Central memory CD8-positive, alpha-beta T cell (primary cell): Measurements from ENCODE around the gene ARMH2.
"Not testable (repeated sequence)": the region's sequence is repeated elsewhere in the genome, so short reads cannot be mapped to it uniquely, and the experiment has no call there.

ENCODE experiments used
- ATAC-seq: fragments of 150-1000 bp; cut with Tn5 transposase; replicated peaks from 2 replicates; pipeline ENCODE4 v1.10.0; 2022; ENCODE audit warnings: mild to moderate bottlenecking, moderate FRiP score, moderate number of reproducible peaks; ENCODE audit not compliant: poor library complexity, severe bottlenecking; ENCODE audit errors: extremely low read depth
- DNase-seq, 2 donors: peaks; one replicate each; pipeline ENCODE4 v3.0.0; 2021; ENCODE audit warnings: low spot score in 2 of 2
- H3K27ac Mint-ChIP-seq: one replicate; pipeline ENCODE4 v1.8.0; 2022; ENCODE audit warnings: low read depth, mild to moderate bottlenecking, moderate library complexity, mixed read lengths
- H3K27me3 Mint-ChIP-seq: one replicate; pipeline ENCODE4 v1.8.0; 2022; ENCODE audit warnings: mixed read lengths
- H3K36me3 Mint-ChIP-seq: one replicate; pipeline ENCODE4 v1.8.0; 2022; ENCODE audit warnings: mild to moderate bottlenecking, moderate library complexity, mixed read lengths; ENCODE audit not compliant: insufficient read depth
- H3K4me1 Mint-ChIP-seq: one replicate; pipeline ENCODE4 v1.8.0; 2022; ENCODE audit warnings: mixed read lengths
- H3K4me3 Mint-ChIP-seq: one replicate; pipeline ENCODE4 v1.8.0; 2022; ENCODE audit warnings: mild to moderate bottlenecking, moderate library complexity, mixed read lengths
- H3K9me3 Mint-ChIP-seq: one replicate; pipeline ENCODE4 v1.8.0; 2022; ENCODE audit warnings: mixed read lengths

Gene ARMH2

GRCh38 chr6:24774696-24775519, 23.8 kb downstream of the ARMH2 start, which contains the start of gene GMNN:
GMNN (plus strand) TSS chr6:24774937; CDS start chr6:24777247, 2,310 bp downstream.
- Mint-ChIP-seq H3K9me3 (no peaks in the 10 kb centered on the region), H3K36me3 (peaks cover 9% of the 10 kb centered on the region), H3K4me1 (peaks cover 22% of the 10 kb centered on the region), H3K4me3 (peak within 1 kb of the TSS; percentile 99), H3K27ac (peak within 1 kb of the TSS; percentile 88), H3K27me3 (no peaks in the 10 kb centered on the region)
- ATAC-seq = peak; percentile 90
- peak; percentile 90 to 98 for DNase-seq

- H3K4me1 Mint-ChIP-seq = no peaks in the 10 kb centered on the region
- H3K4me3 Mint-ChIP-seq = no peak overlapping the region
- peaks cover 1% of the 10 kb centered on the region for H3K36me3 Mint-ChIP-seq
- no peak overlapping the region for H3K27ac Mint-ChIP-seq
- no peak for DNase-seq
- H3K27me3 Mint-ChIP-seq = no peaks in the 10 kb centered on the region
- no peaks in the 10 kb centered on the region for H3K9me3 Mint-ChIP-seq
- no peak for ATAC-seq
Observed at GRCh38 chr6:24768361-24768760, 30.4 kb downstream of the ARMH2 start.

GRCh38 chr6:24766680-24767462, 31.8 kb downstream of the ARMH2 start:
- ATAC-seq (no peak), DNase-seq (no peak)
- H3K4me1 Mint-ChIP-seq = no peaks in the 10 kb centered on the region
- H3K27ac Mint-ChIP-seq = no peak overlapping the region
- H3K9me3 Mint-ChIP-seq = no peaks in the 10 kb centered on the region
- H3K4me3 Mint-ChIP-seq = no peak overlapping the region
- H3K36me3 Mint-ChIP-seq = no peaks in the 10 kb centered on the region
- no peaks in the 10 kb centered on the region for H3K27me3 Mint-ChIP-seq

- H3K4me3 Mint-ChIP-seq, H3K4me1 Mint-ChIP-seq, H3K9me3 Mint-ChIP-seq, ATAC-seq, H3K27ac Mint-ChIP-seq, DNase-seq, H3K27me3 Mint-ChIP-seq, H3K36me3 Mint-ChIP-seq: not testable (repeated sequence)
Observed at GRCh38 chr6:24765968-24766367, 32.7 kb downstream of the ARMH2 start.

GRCh38 chr6:24764833-24765828, 33.6 kb downstream of the ARMH2 start:
- H3K27ac Mint-ChIP-seq, H3K9me3 Mint-ChIP-seq, H3K4me3 Mint-ChIP-seq, ATAC-seq, H3K4me1 Mint-ChIP-seq, DNase-seq, H3K27me3 Mint-ChIP-seq, H3K36me3 Mint-ChIP-seq: not testable (repeated sequence)

- Mint-ChIP-seq H3K4me3 (no peak overlapping the region), H3K9me3 (no peaks in the 10 kb centered on the region), H3K27me3 (no peaks in the 10 kb centered on the region), H3K36me3 (no peaks in the 10 kb centered on the region), H3K27ac (no peak overlapping the region), H3K4me1 (no peaks in the 10 kb centered on the region)
- DNase-seq (no peak), ATAC-seq (no peak)
Observed at GRCh38 chr6:24763578-24763977, 35.1 kb downstream of the ARMH2 start.

GRCh38 chr6:24761851-24762250, 36.9 kb downstream of the ARMH2 start:
- Mint-ChIP-seq H3K27me3 (no peaks in the 10 kb centered on the region), H3K36me3 (no peaks in the 10 kb centered on the region), H3K4me3 (no peak overlapping the region), H3K9me3 (no peaks in the 10 kb centered on the region), H3K4me1 (no peaks in the 10 kb centered on the region), H3K27ac (no peak overlapping the region)
- DNase-seq = no peak
- no peak for ATAC-seq

GRCh38 chr6:24761193-24761835, 37.4 kb downstream of the ARMH2 start:
- no peaks in the 10 kb centered on the region for H3K9me3 Mint-ChIP-seq
- ATAC-seq (no peak), DNase-seq (no peak)
- H3K4me3 Mint-ChIP-seq = no peak overlapping the region
- no peaks in the 10 kb centered on the region for H3K27me3 Mint-ChIP-seq
- no peaks in the 10 kb centered on the region for H3K36me3 Mint-ChIP-seq
- no peaks in the 10 kb centered on the region for H3K4me1 Mint-ChIP-seq
- no peak overlapping the region for H3K27ac Mint-ChIP-seq

GRCh38 chr6:24760210-24760609, 38.5 kb downstream of the ARMH2 start:
- Mint-ChIP-seq H3K4me1 (no peaks in the 10 kb centered on the region), H3K27me3 (no peaks in the 10 kb centered on the region), H3K27ac (no peak overlapping the region), H3K9me3 (no peaks in the 10 kb centered on the region), H3K36me3 (no peaks in the 10 kb centered on the region), H3K4me3 (no peak overlapping the region)
- DNase-seq (no peak), ATAC-seq (no peak)

- no peak for ATAC-seq
- DNase-seq = no peak
- no peaks in the 10 kb centered on the region for H3K9me3 Mint-ChIP-seq
- H3K36me3 Mint-ChIP-seq = no peaks in the 10 kb centered on the region
- H3K4me3 Mint-ChIP-seq = no peak overlapping the region
- H3K27ac Mint-ChIP-seq = no peak overlapping the region
- H3K4me1 Mint-ChIP-seq = no peaks in the 10 kb centered on the region
- H3K27me3 Mint-ChIP-seq = no peaks in the 10 kb centered on the region
Observed at GRCh38 chr6:24759718-24760117, 39.0 kb downstream of the ARMH2 start.

GRCh38 chr6:24757611-24758010, 41.1 kb downstream of the ARMH2 start:
- no peaks in the 10 kb centered on the region for H3K36me3 Mint-ChIP-seq

GRCh38 chr6:24755279-24755678, 43.4 kb downstream of the ARMH2 start:
- H3K4me1 Mint-ChIP-seq = no peaks in the 10 kb centered on the region
- H3K9me3 Mint-ChIP-seq = no peaks in the 10 kb centered on the region
- H3K27me3 Mint-ChIP-seq = peaks cover 13% of the 10 kb centered on the region
- ATAC-seq (no peak), DNase-seq (no peak)
- H3K27ac Mint-ChIP-seq = no peak overlapping the region
- no peaks in the 10 kb centered on the region for H3K36me3 Mint-ChIP-seq
- no peak overlapping the region for H3K4me3 Mint-ChIP-seq

More at GRCh38 chr6:24757611-24758010, 41.1 kb downstream of the ARMH2 start:
- H3K27me3 Mint-ChIP-seq = no peaks in the 10 kb centered on the region
- H3K9me3 Mint-ChIP-seq = no peaks in the 10 kb centered on the region
- H3K4me1 Mint-ChIP-seq = no peaks in the 10 kb centered on the region
- ATAC-seq = no peak
- no peak overlapping the region for H3K4me3 Mint-ChIP-seq
- DNase-seq = no peak
- no peak overlapping the region for H3K27ac Mint-ChIP-seq
